CD4-positive, alpha-beta T cell (primary cell): ENCODE measurements around the gene BABAM2. TPM values are rescaled to one million over a fixed set of nuclear protein-coding genes. Genes with fewer than 3 reads are reported as not detected.

Experiments
- ATAC-seq: fragments of 200-7000 bp; cut with Tn5 transposase; one replicate; pipeline ENCODE4 v1.10.0; 2022; ENCODE audit warnings: mild to moderate bottlenecking; ENCODE audit not compliant: poor library complexity
- CTCF ChIA-PET: fragments of 350-600 bp; sonication (Branson Sonifier 250); formaldehyde crosslinking; loops from one replicate; lab custom pipeline; 2021; ENCODE audit warnings: antibody characterized with exemption, inconsistent platforms; lab: Charles Lee
- POLR2A ChIA-PET: fragments of 350-600 bp; sonication (Branson Sonifier 250); formaldehyde crosslinking; loops from one replicate; lab custom pipeline; 2021; ENCODE audit warnings: antibody characterized with exemption, inconsistent platforms; lab: Charles Lee
- DNase-seq, 14 experiments: peaks; one replicate each; pipeline ENCODE4 v3.0.0-alpha.2; 2013 to 2020; ENCODE audit warnings: mixed read lengths in 2 of 14
- H3K27ac ChIP-seq, 2 donors: one replicate each; pipeline versions ENCODE4 v1.5.1 to v1.7.0; 2013; ENCODE audit warnings: low read length in 2 of 2, low read depth in 1 of 2, mild to moderate bottlenecking in 1 of 2
- H3K27me3 ChIP-seq, 2 experiments: 1 replicate in 1 of 2; 2 replicates in 1 of 2; pipeline versions ENCODE4 v1.6.1 to v1.7.0; 2013; ENCODE audit warnings: low read length in 2 of 2, control low read depth in 1 of 2, mild to moderate bottlenecking in 1 of 2, moderate library complexity in 1 of 2; ENCODE audit not compliant: insufficient read depth in 2 of 2, control insufficient read depth in 1 of 2
- H3K36me3 ChIP-seq: one replicate; pipeline ENCODE4 v1.6.1; 2013; ENCODE audit warnings: low read length, control low read depth; ENCODE audit not compliant: insufficient read depth
- H3K4me1 ChIP-seq: one replicate; pipeline ENCODE4 v1.6.1; 2013; ENCODE audit warnings: low read length, control low read depth; ENCODE audit not compliant: insufficient read depth
- H3K4me3 ChIP-seq: one replicate; pipeline ENCODE4 v1.5.1; 2013; ENCODE audit warnings: mild to moderate bottlenecking, low read length, moderate library complexity
- H3K9me3 ChIP-seq, 2 experiments: 1 replicate in 1 of 2; 2 replicates in 1 of 2; pipeline versions ENCODE4 v1.6.1 to v1.7.0; 2013; ENCODE audit warnings: low read length in 2 of 2, mild to moderate bottlenecking in 2 of 2, control low read depth in 1 of 2, moderate library complexity in 1 of 2; ENCODE audit not compliant: control insufficient read depth in 1 of 2, insufficient read depth in 1 of 2
- H3K27ac Mint-ChIP-seq: one replicate; pipeline ENCODE4 v1.8.0; 2020; ENCODE audit warnings: mixed read lengths
- H3K27me3 Mint-ChIP-seq: one replicate; pipeline ENCODE4 v1.8.0; 2021; ENCODE audit warnings: mixed read lengths
- H3K36me3 Mint-ChIP-seq: one replicate; pipeline ENCODE4 v1.8.0; 2021; ENCODE audit warnings: low read depth, mixed read lengths
- H3K4me1 Mint-ChIP-seq: one replicate; pipeline ENCODE4 v1.8.0; 2021; ENCODE audit warnings: low read depth, mixed read lengths
- H3K4me3 Mint-ChIP-seq: one replicate; pipeline ENCODE4 v1.8.0; 2020; ENCODE audit warnings: mild to moderate bottlenecking, mixed read lengths
- H3K9me3 Mint-ChIP-seq: one replicate; pipeline ENCODE4 v1.8.0; 2020; ENCODE audit warnings: mixed read lengths
- CTCF ChIP-seq: fragments of 200-600 bp; IDR thresholded peaks from one replicate; pipeline ENCODE4 v1.8.0; 2022; ENCODE audit warnings: antibody characterized with exemption, mild to moderate bottlenecking
- intact Hi-C, 2 experiments: fragments of 100-400 bp; cut with DNase I in 1 of 2; cut with micrococcal nuclease in 1 of 2; formaldehyde crosslinking; loops; one replicate each; pipeline versions ENCODE4 v1.15.1 to v1.9.0; 2023 to 2025; cut with DNase I, micrococcal nuclease
- total RNA-seq, 174 experiments: library from RNA in 2 of 174; stranded (reverse) in 2 of 174; gene quantifications; one replicate each; pipeline ENCODE4 v1.2.3 and lab custom pipeline; 2021 to 2026

BABAM2 gene
- total RNA-seq, 2 experiments from 2014 or later, result 29.2 to 32.8 TPM

DNA sequence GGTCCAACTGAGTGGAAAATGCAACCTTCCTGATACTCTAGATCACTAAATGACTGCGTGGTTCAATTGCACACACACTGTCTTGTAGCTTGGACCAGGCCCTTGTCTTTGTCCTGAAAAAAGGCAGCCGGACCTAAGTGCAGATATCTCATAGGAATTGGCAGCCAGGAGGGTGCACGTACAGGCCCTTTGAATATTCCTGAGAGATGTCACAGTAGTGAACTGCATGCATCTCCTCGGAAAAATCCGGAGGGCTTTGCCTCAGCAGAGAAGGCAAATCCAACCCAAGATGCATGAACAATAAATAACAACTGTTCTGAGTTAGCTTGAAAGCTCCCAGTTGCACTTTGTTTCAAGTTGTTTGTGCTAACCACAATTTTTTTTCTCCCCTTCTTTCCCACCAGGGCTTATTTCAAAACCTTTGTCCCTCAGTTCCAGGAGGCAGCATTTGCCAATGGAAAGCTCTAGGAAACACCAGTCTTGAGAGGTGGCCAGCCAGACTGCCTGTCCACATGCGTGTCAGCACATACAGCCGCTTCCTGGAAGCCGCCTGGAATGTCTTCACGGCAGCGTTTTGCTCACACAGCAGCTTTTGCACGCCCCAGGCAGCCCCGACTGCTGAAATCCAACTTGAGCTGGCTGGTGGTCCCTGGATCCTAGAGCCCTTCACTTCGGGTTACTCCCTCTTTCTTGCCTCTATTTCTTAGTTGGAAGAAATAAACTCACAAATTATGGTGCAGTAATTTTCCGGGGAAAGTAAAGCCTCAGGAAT lies 447.7 kb downstream of the BABAM2 start:
- intact Hi-C loops, result no loop called here
- CTCF ChIA-PET, result no interaction called here
- no peaks in the 10 kb centered on the region for H3K9me3 Mint-ChIP-seq
- peak overlapping the region; percentile 27 for H3K27ac Mint-ChIP-seq
- TF ChIP-seq CTCF, result no peak
- H3K36me3 Mint-ChIP-seq, result peaks cover 8% of the 10 kb centered on the region
- no peak overlapping the region for H3K4me3 ChIP-seq
- peaks cover 4% of the 10 kb centered on the region for H3K36me3 ChIP-seq
- POLR2A ChIA-PET, result interaction anchor here (0.7 kb wide), 1 partner anchor 1498 kb away, joined by 3 read pairs; no protein-coding TSS in a partner anchor
- H3K27me3 Mint-ChIP-seq, result no peaks in the 10 kb centered on the region
- no peak for DNase-seq
- no peak for ATAC-seq
- no peak overlapping the region for H3K4me3 Mint-ChIP-seq
- no peaks in the 10 kb centered on the region for H3K4me1 ChIP-seq
- no peaks in the 10 kb centered on the region for H3K9me3 ChIP-seq
- no peaks in the 10 kb centered on the region for H3K4me1 Mint-ChIP-seq
- no peak overlapping the region for H3K27ac ChIP-seq
- H3K27me3 ChIP-seq, result no peaks in the 10 kb centered on the region

GRCh38 chr2:28338831-28339321 lies 448.3 kb downstream of the BABAM2 start:
- no peaks in the 10 kb centered on the region for H3K27me3 ChIP-seq
- CTCF ChIA-PET, result no interaction called here

DNA sequence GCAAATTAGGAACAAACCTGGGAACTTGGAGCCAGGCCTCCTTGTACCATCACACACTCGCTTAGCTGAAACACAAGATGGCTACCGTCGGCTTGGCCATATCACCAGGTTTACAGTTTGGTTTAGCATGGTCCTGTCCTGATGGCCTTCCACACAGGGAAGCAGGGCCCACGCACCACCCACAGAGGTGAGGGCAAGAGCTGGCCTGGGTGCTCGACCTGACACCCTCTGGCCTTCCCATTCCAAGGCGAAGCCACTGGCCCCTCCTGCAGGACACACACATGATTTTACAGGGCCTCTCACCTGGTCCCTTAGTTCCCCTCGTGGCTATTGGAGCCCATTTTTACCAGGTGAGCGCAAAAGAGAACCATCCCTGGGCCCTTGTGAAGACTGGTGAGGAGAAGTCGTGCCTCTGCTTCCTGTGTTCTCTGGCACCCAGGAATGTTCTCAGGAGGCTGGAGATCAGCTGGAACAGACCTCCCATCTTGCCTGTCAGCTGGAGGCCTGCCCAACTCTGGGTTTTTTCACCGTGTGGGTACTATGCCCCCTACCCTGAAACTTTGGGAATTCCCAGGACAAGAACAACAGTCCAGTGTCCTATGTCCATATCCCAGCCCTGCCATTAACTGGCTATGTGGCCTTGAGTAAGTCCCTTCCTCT lies 449.1 kb downstream of the BABAM2 start:
- peaks cover 8% of the 10 kb centered on the region for H3K36me3 Mint-ChIP-seq

More at GRCh38 chr2:28338831-28339321, 448.3 kb downstream of the BABAM2 start:
- Mint-ChIP-seq H3K36me3 (peaks cover 8% of the 10 kb centered on the region), H3K27me3 (no peaks in the 10 kb centered on the region), H3K27ac (peak overlapping the region; percentile 27), H3K9me3 (no peaks in the 10 kb centered on the region), H3K4me3 (no peak overlapping the region), H3K4me1 (no peaks in the 10 kb centered on the region)
- ATAC-seq (no peak), DNase-seq (no peak)
- no peak overlapping the region for H3K4me3 ChIP-seq
- TF ChIP-seq CTCF, result no peak
- H3K36me3 ChIP-seq, result peaks cover 4% of the 10 kb centered on the region
- intact Hi-C loops, result no loop called here
- H3K27ac ChIP-seq, result no peak overlapping the region
- H3K4me1 ChIP-seq, result no peaks in the 10 kb centered on the region
- POLR2A ChIA-PET, result interaction anchor here (0.7 kb wide), 1 partner anchor 1499 kb away, joined by 3 read pairs; no protein-coding TSS in a partner anchor
- no peaks in the 10 kb centered on the region for H3K9me3 ChIP-seq

More for the DNA sequence above, 449.1 kb downstream of the BABAM2 start:
- ATAC-seq, result no peak
- intact Hi-C loops, result no loop called here
- POLR2A ChIA-PET, result no interaction called here
- Mint-ChIP-seq H3K4me3 (no peak overlapping the region), H3K9me3 (no peaks in the 10 kb centered on the region), H3K27me3 (no peaks in the 10 kb centered on the region), H3K4me1 (no peaks in the 10 kb centered on the region), H3K27ac (no peak overlapping the region)
- no peak for DNase-seq
- no peak for TF ChIP-seq CTCF
- no peaks in the 10 kb centered on the region for H3K4me1 ChIP-seq
- H3K4me3 ChIP-seq, result no peak overlapping the region
- no peak overlapping the region for H3K27ac ChIP-seq
- no peaks in the 10 kb centered on the region for H3K9me3 ChIP-seq
- H3K36me3 ChIP-seq, result peaks cover 4% of the 10 kb centered on the region
- H3K27me3 ChIP-seq, result no peaks in the 10 kb centered on the region
- CTCF ChIA-PET, result no interaction called here
